Measurements from ENCODE around the gene STAT5A. TPM values are rescaled to one million over a fixed set of nuclear protein-coding genes. Genes with fewer than 3 reads are reported as not detected.

The STAT5A gene
- total and polyA plus RNA-seq, 9 of the 15 experiments (the other 6 are each of a cell fraction or from before 2014, with no cell fraction given), result 79.9 to 415 (median 196) TPM

- WGBS (ENCODE audit: insufficient coverage, low coverage, missing lambda C conversion rate), result 90% methylated on average over 6 of the region's 9 CpGs
- Histone ChIP-seq H3K9ac (ENCODE audit: insufficient read depth in 1 of 2, low read depth in 2 of 2, low read length in 2 of 2) (no peak overlapping the region), H3K4me3 (no peak overlapping the region), H3K27ac (ENCODE audit: extremely low read depth, low read depth, low read length) (no peak overlapping the region), H4K20me1 (replicated peaks; ENCODE audit: control insufficient read depth, insufficient read depth, low read length) (no peaks in the 10 kb centered on the region), H3K4me1 (replicated peaks in 1 of 2; ENCODE audit: control insufficient read depth in 2 of 2, insufficient read depth in 2 of 2, low read length in 2 of 2) (peaks cover 0 to 20% of the 10 kb centered on the region in 2 experiments; a peak in 4 of 5 replicates), H3K4me2 (ENCODE audit: insufficient read depth, low read length) (no peak overlapping the region), H3K79me2 (ENCODE audit: control insufficient read depth, insufficient read depth, low read length) (peaks cover 62% of the 10 kb centered on the region), H3K27me3 (ENCODE audit: control insufficient read depth in 2 of 2, insufficient read depth in 2 of 2, low read length in 2 of 2) (no peaks in the 10 kb centered on the region), H3K36me3 (ENCODE audit: control insufficient read depth, insufficient read depth, low read length) (peaks cover 86% of the 10 kb centered on the region), H3K9me3 (replicated peaks; ENCODE audit: control insufficient read depth, insufficient read depth, low read depth, low read length) (no peaks in the 10 kb centered on the region), H3K9me1 (ENCODE audit: control insufficient read depth, insufficient read depth, low read length) (no peaks in the 10 kb centered on the region), H2AFZ (ENCODE audit: low read depth, low read length) (no peak overlapping the region)
- FAIRE-seq (no peak), ATAC-seq (no peak), DNase-seq (ENCODE audit: extremely low read depth in 1 of 4, low spot score in 3 of 4) (no peak)
- intact Hi-C loops (cut with micrococcal nuclease) (no loop called here), in situ Hi-C loops (cut with MboI) (no loop called here)
- ChIA-PET CTCF (ENCODE audit: low intra/inter-chr PET ratio) (no interaction called here), POLR2A (interaction anchor here (0.6 to 2.8 kb wide), 6 partner anchors 9 to 165 kb away, joined by 3 to 17 read pairs (median 4); partner anchors contain the start of gene STAT5A)
- TF ChIP-seq MYBL2 (IDR thresholded peaks at IDR 0.05; ENCODE audit: low read depth), result no peak
- no peak for TF ChIP-seq MYBL2 (CRISPR knock-in tag; IDR thresholded peaks at IDR 0.05; ENCODE audit: borderline replicate concordance)
- peak; percentile 38; the same call in 1 of the 2 replicates for TF ChIP-seq POLR2A (conservative IDR thresholded peaks at IDR 0.05)
- TF ChIP-seq FOXP4 (CRISPR knock-in tag; IDR thresholded peaks at IDR 0.05; ENCODE audit: borderline replicate concordance), result no peak
- TF ChIP-seq POLR2G (IDR thresholded peaks at IDR 0.05; ENCODE audit: low read depth, low read length), result peak; percentile 58
- TF ChIP-seq RBFOX2 (IDR thresholded peaks at IDR 0.05; ENCODE audit: low read depth, low read length), result peak; percentile 66
- TF ChIP-seq RBM22 (IDR thresholded peaks at IDR 0.05; ENCODE audit: low read depth, low read length, poor library complexity, severe bottlenecking), result peak; percentile 76
- BruUV-seq (replicated peaks), result no TSS peak
Observed at GRCh38 chr17:42301022-42301421, 12.7 kb downstream of the STAT5A start.

Data from K562 (cell line).